Stimulated activated CD8-positive, alpha-beta memory T cell treated with anti-CD3 and anti-CD28 coated beads, Interleukin-7, amount 100 ng/mL, for 24 hours (primary cell): Measurements from ENCODE around the gene CDC20.
"Not testable (repeated sequence)": the region's sequence is repeated elsewhere in the genome, so short reads cannot be mapped to it uniquely, and the experiment has no call there.

ENCODE experiments used
- DNase-seq: peaks from one replicate; pipeline ENCODE4 v3.0.0-alpha.2; 2020; ENCODE audit warnings: low read depth

The CDC20 gene

GRCh38 chr1:43383449-43383848, 24.7 kb downstream of the CDC20 start:
- DNase-seq = no peak

DNA sequence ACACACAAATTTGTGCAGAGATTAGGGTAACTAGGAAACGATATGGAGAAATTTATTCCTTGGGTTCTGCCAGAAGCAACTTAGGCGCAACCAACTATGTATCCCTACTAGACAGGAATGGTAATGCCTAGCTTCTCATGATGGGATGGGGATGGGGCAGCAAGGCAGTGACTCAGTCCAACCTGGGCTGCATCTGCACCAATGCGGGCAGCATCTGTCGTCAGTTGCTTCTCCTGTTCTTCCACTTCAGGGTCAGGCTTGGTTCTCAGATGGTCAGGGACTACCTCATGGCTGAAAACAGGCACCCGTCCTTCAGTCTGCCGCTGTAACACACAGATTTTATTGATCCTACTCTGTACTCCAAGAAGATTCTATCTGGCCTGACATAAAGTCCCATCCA, 27.9 kb downstream of the CDC20 start:
- no peak for DNase-seq

DNA sequence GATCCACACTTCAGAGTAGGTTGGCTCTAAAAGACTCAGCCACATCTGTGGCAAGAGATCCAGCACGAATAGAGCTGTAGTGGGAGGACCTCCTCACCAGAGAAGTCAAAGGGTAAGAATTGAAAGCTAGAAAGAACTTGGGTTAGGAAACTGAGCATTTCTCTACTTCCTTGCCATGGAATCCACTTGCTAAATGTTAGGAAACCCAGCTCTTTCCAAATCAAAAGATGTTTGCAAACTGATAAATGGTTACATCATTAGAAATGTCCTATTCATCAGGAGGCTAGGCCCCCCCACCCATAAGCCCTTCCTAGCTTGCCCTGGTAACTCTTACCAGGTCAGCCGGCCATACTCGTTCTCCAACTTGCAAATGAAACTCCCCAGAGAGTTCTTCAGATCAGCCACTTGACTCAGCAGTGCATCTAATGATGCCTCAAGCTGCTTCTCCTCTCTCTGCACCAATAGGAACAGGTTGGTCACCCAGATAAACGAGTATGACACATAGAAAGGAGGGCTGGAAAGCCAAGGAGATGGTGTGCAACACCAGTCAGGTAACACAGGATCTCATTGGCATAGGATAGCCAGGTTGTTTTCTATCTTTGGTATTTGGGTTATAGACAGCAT, 29.3 kb downstream of the CDC20 start:
- no peak for DNase-seq

DNA sequence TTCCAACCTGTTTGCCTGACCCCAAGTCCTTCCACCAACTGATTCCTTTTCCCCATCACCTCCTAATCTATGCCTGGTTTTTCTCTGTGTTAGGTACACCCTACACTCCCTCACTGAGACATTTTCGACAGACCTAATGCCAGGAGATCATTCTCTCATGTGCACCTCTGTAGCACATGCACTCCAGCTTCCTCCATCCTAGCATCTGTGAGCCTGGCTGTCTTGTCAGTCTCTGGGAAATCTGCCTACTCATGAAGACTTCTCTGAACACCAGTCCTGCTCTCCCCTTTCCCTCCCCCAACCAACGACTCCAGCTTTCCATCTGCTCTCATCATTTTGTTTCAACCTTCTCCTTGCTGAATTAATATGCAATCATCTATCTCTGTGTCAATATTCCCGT, 29.8 kb downstream of the CDC20 start:
- DNase-seq = no peak

- peak; percentile 85 for DNase-seq
Measured at GRCh38 chr1:43389326-43390313, 30.8 kb downstream of the CDC20 start, which contains the start of the genes MED8 and SZT2. TSS of gene MED8 (minus strand) at chr1:43389800. CDS start at chr1:43389764, 36 bp downstream. TSS of gene SZT2 (plus strand) at chr1:43389899. CDS start at chr1:43389969, 70 bp downstream.

DNA sequence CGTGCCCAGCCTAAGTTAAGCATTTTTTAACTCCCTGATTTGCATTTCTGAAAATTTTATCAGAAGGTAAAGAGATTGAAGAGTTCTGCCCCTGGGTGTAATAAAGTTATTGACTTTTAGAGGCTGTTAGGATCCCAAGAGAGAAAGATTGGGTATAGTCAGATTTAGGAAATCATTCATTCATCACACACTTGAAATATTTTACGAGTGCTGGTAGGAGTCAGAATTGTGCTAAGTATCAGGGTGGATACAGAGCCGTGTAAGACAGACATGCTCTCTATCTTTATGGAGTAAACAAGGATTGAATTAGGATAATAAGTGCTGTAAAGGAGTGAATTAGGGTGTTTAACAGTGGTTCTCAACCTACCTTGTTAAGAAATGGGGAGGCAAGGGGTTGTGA, 33.9 kb downstream of the CDC20 start:
- DNase-seq = no peak

- no peak for DNase-seq
Measured at GRCh38 chr1:43395523-43395922, 36.7 kb downstream of the CDC20 start.

GRCh38 chr1:43396059-43396458, 37.3 kb downstream of the CDC20 start:
- DNase-seq = no peak

- DNase-seq = no peak
Measured at GRCh38 chr1:43398227-43398626, 39.4 kb downstream of the CDC20 start.

DNA sequence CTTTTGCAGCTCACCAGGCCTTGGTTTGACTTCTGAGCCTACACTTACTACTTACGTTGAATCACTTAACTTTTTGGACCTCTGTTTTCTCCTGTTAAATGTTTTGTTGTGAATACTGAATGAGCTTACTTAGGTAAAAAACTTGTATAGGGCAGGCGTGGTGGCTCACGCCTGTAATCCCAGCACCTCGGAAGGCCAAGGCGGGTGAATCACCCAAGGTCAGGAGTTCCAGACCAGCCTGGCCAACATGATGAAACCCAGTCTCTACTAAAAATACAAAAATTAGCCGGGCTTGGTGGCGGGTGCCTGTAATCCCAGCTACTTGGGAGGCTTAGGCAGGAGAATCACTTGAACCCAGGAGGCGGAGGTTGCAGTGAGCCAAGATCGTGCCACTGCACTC, 41.7 kb downstream of the CDC20 start:
- not testable (repeated sequence) for DNase-seq

DNA sequence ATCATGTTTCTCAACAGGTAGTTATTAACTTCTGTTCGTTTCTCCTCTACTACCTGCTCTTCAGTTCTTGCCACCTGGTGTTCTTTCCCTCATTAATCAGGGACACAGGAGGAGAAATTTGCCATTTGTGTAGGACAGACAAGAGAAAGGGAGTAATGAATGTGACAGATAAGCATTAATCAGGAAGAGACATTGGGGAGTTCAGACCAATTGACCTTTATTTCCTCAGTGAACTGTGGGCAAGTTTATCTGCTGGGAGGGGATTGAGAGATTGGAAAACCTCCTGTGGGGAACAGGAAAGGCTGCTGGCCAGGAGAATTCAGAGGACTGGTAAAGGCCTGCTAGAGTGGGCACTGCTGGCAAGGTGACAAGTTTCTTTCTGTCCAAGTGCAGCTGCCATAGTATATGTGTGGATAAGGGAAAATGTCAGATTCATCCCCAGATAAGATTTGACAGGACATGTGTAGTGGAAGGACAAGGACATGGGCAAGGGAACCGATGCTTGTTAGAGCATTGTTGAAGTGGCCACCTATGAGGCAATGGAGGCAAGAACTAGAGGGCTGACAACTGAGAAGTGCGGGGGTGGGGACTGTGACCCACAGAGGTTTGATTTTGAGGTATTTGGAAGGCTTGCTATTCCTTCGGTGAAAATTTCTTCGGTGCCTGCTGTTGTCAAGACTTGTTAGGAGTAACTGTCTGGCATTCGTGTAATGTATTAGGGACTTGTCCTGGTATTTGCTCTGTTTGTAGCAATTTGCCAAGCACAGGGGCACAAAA, 43.5 kb downstream of the CDC20 start:
- DNase-seq = no peak

DNA sequence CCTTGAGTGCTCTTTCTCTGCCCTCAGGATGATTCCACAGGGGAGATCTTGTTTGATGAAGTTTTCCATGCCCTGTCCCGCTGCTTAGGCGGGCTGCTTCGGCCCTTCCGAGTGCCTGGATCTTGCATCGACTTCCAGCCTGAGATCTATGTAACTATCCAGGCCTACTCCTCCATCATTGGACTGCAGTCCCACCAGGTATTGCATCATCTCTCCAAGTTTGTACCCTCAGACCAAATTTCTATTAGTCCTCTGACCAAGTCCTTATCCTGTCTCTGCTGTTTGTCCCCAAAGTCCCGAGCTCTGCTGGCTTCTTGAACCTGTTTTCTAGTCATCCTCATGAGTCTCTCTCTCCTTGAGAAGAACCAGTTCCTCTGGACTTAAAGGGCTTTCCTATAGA, 45.6 kb downstream of the CDC20 start:
- no peak for DNase-seq

DNA sequence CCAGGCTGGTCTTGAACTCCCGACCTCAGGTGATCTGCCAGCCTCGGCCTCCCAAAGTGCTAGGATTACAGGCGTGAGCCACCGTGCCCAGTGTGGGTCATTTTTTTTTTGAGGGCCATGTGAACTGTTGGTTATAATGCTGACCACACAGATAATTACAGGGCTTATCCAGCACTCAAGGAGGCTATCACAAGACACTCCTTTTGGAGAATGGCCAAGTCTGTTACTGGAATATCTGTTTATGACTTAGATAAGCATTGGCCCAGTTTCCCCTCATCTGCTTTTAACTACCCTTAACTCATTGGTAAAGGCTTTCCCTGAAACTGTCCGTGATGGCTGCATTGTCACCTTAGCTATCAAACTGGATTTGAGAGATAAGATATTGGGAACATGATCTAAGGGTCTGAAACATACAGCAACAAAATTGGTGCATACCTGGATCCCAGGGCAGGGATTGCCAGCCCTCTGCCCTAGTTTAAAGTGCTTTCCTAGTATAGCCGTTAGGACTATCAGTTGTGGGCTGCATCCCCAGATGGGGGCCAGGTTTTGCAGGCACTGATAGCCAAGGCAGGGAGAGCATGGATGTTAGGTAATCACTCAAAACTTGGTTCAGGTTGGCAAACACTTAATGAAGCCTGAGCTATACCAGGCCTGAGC, 46.6 kb downstream of the CDC20 start:
- no peak for DNase-seq

DNA sequence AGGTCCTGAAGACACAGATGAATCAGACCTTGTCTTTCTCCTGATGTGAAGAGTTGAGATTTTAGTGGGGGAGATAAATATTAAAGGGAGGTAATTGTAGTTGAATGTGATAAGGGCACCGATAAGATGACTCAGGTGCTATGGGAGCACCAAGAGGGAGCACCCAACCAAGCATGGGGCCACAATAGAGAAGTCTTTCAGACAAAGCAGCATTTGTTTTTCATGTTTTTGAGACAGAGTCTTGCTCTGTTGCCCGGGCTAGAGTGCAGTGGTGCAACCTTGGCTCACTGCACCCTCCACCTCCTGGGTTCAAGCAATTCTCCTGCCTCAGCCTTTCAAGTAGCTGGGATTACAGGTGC, 47.1 kb downstream of the CDC20 start:
- no peak for DNase-seq

DNA sequence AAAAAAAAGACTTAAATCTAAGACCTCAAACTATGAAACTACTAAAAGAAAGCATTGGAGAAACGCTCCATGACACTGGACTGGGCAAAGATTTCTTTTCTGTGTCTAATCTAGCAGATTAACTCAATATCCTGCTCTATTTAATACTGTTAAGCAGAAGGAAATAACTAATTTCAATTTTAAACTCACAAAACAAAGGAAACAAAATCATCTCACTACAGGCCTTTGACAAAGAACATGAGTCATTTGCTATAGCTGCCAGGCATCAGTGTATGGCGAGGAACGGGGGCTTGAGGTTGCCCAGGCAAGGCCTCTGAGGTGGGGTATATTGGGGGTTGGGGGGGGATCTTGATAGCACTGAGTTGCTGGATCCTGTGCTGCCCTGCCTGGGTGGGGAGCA, 51.8 kb downstream of the CDC20 start:
- DNase-seq = no peak
